ENCODE measurements around the gene PIR.

The PIR gene

DNA sequence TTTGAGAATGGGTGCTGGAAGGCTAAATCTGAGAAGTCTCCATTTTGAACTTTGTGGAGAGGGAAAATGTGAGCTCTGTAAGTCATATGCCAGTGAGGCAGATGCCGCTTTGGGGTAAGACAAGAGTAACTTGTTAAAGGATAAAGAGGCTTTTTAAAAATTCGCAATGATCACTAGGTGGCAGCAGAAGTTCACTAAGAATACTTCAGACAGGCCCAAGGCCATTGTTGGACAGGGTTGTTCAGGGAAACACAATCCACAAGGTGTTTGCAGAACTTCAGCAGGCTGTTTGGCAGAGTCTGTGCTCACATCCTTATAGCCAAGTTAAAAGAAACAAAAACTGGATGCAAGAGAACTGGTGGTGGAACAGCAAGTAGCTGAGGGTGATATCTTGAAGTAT lies 144.1 kb downstream of the PIR start:
- peak; percentile 39 for DNase-seq (ENCODE audit: low spot score)

DNA sequence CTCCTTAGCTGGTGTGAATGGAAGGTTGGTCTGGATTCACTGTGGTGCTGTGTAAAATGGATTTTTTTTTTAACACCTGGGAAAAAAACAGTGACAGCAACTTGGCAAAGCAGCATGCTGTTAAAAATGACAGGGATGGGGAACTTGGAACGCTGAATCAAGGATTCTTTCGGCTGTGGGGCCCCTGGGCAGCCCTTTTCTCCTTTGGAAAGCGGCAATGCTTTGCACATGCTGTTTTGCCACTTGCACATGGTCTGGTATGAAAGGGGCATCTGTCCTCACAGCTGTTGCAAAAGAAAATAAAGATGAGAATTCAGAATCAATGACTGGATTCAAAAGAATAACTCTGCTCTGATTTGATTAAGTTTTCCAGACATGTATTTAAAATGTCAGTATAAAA lies 147.2 kb downstream of the PIR start:
- DNase-seq (ENCODE audit: low spot score), result no peak

DNA sequence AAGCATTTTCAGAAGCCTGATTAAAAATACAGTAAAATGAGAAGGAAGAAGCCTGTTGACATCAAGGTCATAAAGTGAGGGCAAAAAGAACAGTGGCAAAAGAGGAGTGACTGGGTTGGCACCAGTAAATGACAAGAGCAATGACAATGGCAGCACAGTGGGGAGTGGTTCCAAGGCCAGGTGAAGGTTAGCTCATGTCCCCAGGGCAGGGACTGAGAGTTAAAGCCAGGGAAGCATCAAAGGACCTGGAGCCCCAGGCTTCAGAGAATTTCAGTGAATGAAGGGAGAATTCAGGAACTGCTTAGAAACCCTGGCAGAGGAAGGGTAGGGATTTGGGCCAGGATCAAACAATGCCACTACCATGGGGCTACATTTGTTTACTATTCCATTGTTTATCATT lies 149.0 kb downstream of the PIR start:
- no peak for DNase-seq (ENCODE audit: low spot score)

DNA sequence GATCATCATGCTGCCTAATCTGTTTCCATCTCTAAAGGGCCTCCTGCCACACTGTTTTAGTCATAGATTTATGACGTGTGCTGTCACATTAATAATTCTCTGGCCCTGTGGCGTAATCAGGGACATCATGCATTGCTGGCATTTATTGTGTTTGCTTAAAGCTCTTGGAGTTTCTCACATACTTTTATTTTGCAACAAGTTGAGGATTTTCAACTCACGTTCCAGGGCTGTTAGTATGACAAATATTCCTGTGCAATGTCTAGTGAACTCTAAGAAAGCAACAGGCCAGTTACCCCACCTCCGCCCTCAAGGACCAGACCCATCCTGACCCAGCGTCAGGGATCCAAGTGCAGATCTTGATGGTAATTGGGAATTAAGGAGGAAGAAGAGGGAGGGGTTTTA lies 150.1 kb downstream of the PIR start:
- DNase-seq (ENCODE audit: low spot score), result no peak

DNA sequence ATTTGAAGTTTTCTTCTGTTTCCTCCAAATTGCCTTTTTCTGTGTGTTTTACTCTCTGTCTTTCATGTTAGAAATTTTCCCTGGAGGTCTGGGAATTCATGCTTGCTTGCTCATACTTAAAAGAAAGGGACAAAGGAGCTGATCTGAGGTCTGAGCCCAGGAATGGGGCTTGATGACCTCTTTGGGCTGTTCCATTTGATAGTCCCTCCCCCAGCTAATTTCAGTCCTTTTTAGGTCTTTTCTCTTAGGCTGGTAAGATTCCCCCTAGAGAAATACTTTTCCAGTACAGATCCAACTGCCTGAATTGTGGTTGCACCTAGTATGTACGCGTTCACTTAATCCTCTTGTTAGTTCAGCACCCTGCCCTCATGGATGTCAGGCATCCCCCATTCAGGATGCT lies 152.3 kb downstream of the PIR start:
- DNase-seq (ENCODE audit: low spot score), result no peak

DNA sequence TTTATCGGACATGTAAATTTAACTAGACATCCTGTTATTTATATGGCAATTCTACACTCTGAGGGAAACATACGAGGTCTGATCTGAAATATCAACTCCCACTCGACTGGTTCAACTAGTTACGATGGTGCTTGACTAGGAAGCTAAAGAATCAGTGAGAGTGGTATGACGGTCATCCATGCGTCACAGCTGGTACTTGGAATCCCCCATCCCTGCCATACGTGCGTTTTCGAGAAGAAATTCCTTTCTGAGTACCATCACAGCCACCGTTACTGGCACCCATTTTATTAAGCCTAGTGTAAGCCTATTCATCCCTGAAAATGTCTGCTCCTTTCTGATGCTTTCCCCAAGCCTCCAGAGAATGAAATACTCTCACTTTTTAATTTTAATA lies 157.1 kb downstream of the PIR start:
- peak; percentile 3 for DNase-seq (ENCODE audit: low spot score)

DNA sequence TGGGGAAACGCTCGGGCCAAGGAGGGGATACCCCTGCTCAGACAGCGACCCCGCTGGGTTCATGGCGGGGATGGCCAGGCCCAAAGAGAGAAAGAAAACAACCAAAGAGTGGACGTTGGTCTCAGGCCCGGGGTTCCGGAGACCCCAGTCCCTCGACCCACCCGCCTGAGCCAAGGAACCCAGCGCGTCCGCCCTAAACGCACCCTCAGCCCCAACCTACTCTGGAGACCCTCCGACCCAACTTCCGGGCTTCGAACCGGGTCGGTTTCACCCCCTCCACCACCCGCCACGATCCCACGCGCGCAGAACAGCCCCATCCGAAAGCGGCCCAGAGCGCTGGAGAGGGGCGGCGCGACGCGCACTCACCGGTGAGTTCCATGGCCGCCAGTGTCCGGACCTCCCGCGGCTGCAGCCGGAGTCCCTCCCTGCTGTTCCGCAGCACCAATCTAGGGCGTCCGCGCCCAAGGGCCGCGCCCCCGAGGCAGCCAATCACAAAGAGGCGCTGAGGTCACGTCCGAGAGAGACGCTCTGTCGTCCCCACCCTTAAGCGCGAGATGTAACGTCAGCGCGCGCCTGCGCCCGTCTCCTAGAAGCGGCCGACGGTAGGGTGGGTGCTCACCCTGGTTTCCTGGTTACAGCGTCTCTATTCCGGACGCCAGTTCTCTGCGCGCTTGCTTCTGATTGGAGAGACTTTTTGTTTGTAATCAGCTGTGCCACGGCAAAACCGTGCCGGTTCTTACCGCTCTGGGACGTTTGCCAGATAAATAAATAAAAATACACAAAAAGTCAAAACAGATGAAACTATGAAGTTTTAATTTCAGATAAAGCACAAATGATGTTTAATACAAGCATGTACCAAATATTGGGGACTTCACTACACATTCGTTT lies 157.8 kb downstream of the PIR start, which contains the start of gene PIGA:
PIGA (minus strand) TSS at position 389 of the 888 bp plus-strand sequence. CDS start 3,593 bp downstream, outside the sequence.
- peak; percentile 90 for DNase-seq (ENCODE audit: low spot score)
